MM.1S (cell line): ENCODE results near the gene UROS.

Source experiments
- EZH2 ChIP-seq: fragments of 300-600 bp; sonication (generic); optimal IDR thresholded peaks from 2 replicates; pipeline ENCODE3; 2017; ENCODE audit warnings: low read depth, mild to moderate bottlenecking, antibody characterized with exemption, low read length, mixed read lengths
- EZH2phosphoT487 ChIP-seq: fragments of 300-600 bp; sonication (generic); IDR thresholded peaks from 2 replicates; pipeline ENCODE4 v1.6.1; 2018; ENCODE audit warnings: antibody characterized with exemption, low read length
- TF ChIP-seq, protein P1 (sequence below): fragments of 300-600 bp; sonication (generic); IDR thresholded peaks from 2 replicates; pipeline ENCODE4 v1.5.1; 2016; ENCODE audit warnings: antibody characterized with exemption, low read length, mixed read lengths

GRCh38 chr10:125838802-125839575, 15.9 kb upstream of the UROS start:
- TF ChIP-seq EZH2phosphoT487, result no peak
- TF ChIP-seq, protein P1, sequence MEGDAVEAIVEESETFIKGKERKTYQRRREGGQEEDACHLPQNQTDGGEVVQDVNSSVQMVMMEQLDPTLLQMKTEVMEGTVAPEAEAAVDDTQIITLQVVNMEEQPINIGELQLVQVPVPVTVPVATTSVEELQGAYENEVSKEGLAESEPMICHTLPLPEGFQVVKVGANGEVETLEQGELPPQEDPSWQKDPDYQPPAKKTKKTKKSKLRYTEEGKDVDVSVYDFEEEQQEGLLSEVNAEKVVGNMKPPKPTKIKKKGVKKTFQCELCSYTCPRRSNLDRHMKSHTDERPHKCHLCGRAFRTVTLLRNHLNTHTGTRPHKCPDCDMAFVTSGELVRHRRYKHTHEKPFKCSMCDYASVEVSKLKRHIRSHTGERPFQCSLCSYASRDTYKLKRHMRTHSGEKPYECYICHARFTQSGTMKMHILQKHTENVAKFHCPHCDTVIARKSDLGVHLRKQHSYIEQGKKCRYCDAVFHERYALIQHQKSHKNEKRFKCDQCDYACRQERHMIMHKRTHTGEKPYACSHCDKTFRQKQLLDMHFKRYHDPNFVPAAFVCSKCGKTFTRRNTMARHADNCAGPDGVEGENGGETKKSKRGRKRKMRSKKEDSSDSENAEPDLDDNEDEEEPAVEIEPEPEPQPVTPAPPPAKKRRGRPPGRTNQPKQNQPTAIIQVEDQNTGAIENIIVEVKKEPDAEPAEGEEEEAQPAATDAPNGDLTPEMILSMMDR, result no peak
- TF ChIP-seq EZH2, result no peak
